ENCODE results near the gene RMND1. TPM values are rescaled to one million over a fixed set of nuclear protein-coding genes. Genes with fewer than 3 reads are reported as not detected.
A peak's percentile ranks its signal among the peaks of the same experiment; 100 is the strongest.

Gene RMND1
- polyA plus RNA-seq, 3 donors: 5.7 to 6.7 (median 6.6) TPM

- no peaks in the 10 kb centered on the region for H3K9me3 ChIP-seq (replicated peaks in 1 of 2; ENCODE audit: control insufficient read depth in 1 of 2, insufficient read depth in 1 of 2, low read length in 2 of 2)
- peak overlapping the region; percentile 95 to 98 for H3K27ac ChIP-seq (ENCODE audit: low read depth in 1 of 2, low read length in 2 of 2)
- peaks cover 49% of the 10 kb centered on the region for H3K4me1 Mint-ChIP-seq
- TF ChIP-seq CTCF (IDR thresholded peaks at IDR 0.05): no peak
- H3K36me3 ChIP-seq (replicated peaks in 1 of 2; ENCODE audit: control insufficient read depth in 1 of 2, insufficient read depth in 2 of 2, low read length in 2 of 2): peaks cover 0 to 18% of the 10 kb centered on the region in 2 donors
- peaks cover 87% of the 10 kb centered on the region for H3K79me2 ChIP-seq (ENCODE audit: insufficient read depth, low read length)
- peak overlapping the region; percentile 72 for H3K4me2 ChIP-seq (replicated peaks; ENCODE audit: extremely low read depth, low read length, poor library complexity, severe bottlenecking)
- H3K27me3 Mint-ChIP-seq (ENCODE audit: low read depth in 3 of 3): no peaks in the 10 kb centered on the region
- H3K9me3 Mint-ChIP-seq: peaks cover 0 to 2% (median 0%) of the 10 kb centered on the region in 7 donors
- H4K20me1 ChIP-seq (ENCODE audit: insufficient read depth, low read length): no peaks in the 10 kb centered on the region
- peak; percentile 59 to 70 (median 64) for DNase-seq
- peak overlapping the region; percentile 82 for H2AFZ ChIP-seq (ENCODE audit: insufficient read depth, low read depth, low read length, poor library complexity, severe bottlenecking)
- peak overlapping the region; percentile 79 to 90 for H3K4me3 Mint-ChIP-seq
- intact Hi-C loops (cut with micrococcal nuclease): no loop called here
- peak overlapping the region; percentile 96 to 99 (median 97) for H3K27ac Mint-ChIP-seq
- 28% methylated on average over 8 of the region's 14 CpGs for WGBS (ENCODE audit: insufficient coverage)
- peak overlapping the region; percentile 65 for H3K9ac ChIP-seq (ENCODE audit: insufficient read depth, low read length, poor library complexity, severe bottlenecking)
- H3K27me3 ChIP-seq (ENCODE audit: control insufficient read depth in 2 of 2, insufficient read depth in 2 of 2, low read length in 2 of 2): no peaks in the 10 kb centered on the region
- peaks cover 29% of the 10 kb centered on the region in 2 donors for H3K4me1 ChIP-seq (ENCODE audit: control insufficient read depth in 1 of 2, insufficient read depth in 2 of 2, low read length in 2 of 2)
- H3K4me3 ChIP-seq (replicated peaks in 1 of 3; ENCODE audit: low read depth in 2 of 3, low read length in 3 of 3): peak overlapping the region; percentile 18 to 67 (median 33)
- H3K36me3 Mint-ChIP-seq: peaks cover 14 to 20% of the 10 kb centered on the region in 2 donors
These were observed 71.7 kb downstream of the RMND1 start for GRCh38 chr6:151379933-151380847.

GRCh38 chr6:151377095-151377494, 74.8 kb downstream of the RMND1 start:
- no CpG with 5 or more reads among the region's 3 CpGs for WGBS (ENCODE audit: insufficient coverage)
- H3K4me1 ChIP-seq (ENCODE audit: control insufficient read depth in 1 of 2, insufficient read depth in 2 of 2, low read length in 2 of 2): peaks cover 42 to 48% of the 10 kb centered on the region in 2 donors
- H3K27me3 Mint-ChIP-seq (ENCODE audit: low read depth in 3 of 3): no peaks in the 10 kb centered on the region

More at GRCh38 chr6:151377095-151377494, 74.8 kb downstream of the RMND1 start:
- Histone ChIP-seq H2AFZ (ENCODE audit: insufficient read depth, low read depth, low read length, poor library complexity, severe bottlenecking) (no peak overlapping the region), H3K27ac (ENCODE audit: low read depth in 1 of 2, low read length in 2 of 2) (no peak overlapping the region), H3K4me3 (replicated peaks in 1 of 3; ENCODE audit: low read depth in 2 of 3, low read length in 3 of 3) (no peak overlapping the region), H3K4me2 (replicated peaks; ENCODE audit: extremely low read depth, low read length, poor library complexity, severe bottlenecking) (no peak overlapping the region), H3K36me3 (replicated peaks in 1 of 2; ENCODE audit: control insufficient read depth in 1 of 2, insufficient read depth in 2 of 2, low read length in 2 of 2) (peaks cover 3 to 13% of the 10 kb centered on the region in 2 donors), H4K20me1 (ENCODE audit: insufficient read depth, low read length) (no peaks in the 10 kb centered on the region), H3K79me2 (ENCODE audit: insufficient read depth, low read length) (peaks cover 79% of the 10 kb centered on the region), H3K27me3 (ENCODE audit: control insufficient read depth in 2 of 2, insufficient read depth in 2 of 2, low read length in 2 of 2) (no peaks in the 10 kb centered on the region), H3K9me3 (replicated peaks in 1 of 2; ENCODE audit: control insufficient read depth in 1 of 2, insufficient read depth in 1 of 2, low read length in 2 of 2) (no peaks in the 10 kb centered on the region), H3K9ac (ENCODE audit: insufficient read depth, low read length, poor library complexity, severe bottlenecking) (no peak overlapping the region)
- H3K9me3 Mint-ChIP-seq: peaks cover 0 to 2% (median 0%) of the 10 kb centered on the region in 7 donors
- H3K27ac Mint-ChIP-seq: no peak overlapping the region
- no peak for DNase-seq
- H3K36me3 Mint-ChIP-seq: peaks cover 12 to 17% of the 10 kb centered on the region in 2 donors
- intact Hi-C loops (cut with micrococcal nuclease): no loop called here
- no peak for TF ChIP-seq CTCF (IDR thresholded peaks at IDR 0.05)
- no peak overlapping the region for H3K4me3 Mint-ChIP-seq
- H3K4me1 Mint-ChIP-seq: peaks cover 64% of the 10 kb centered on the region
